Measurements from ENCODE around the gene ZBTB45.
"Not testable (repeated sequence)": the region's sequence is repeated elsewhere in the genome, so short reads cannot be mapped to it uniquely, and the experiment has no call there.

ZBTB45 gene

GRCh38 chr19:58554494-58555368, 35.1 kb upstream of the ZBTB45 start, which contains the start of gene CHMP2A:
CHMP2A (minus strand) TSS chr19:58555105; CDS start chr19:58554212, 893 bp downstream.
- no peak for DNase-seq

- no peak for DNase-seq
Observed at GRCh38 chr19:58553799-58554493, 34.3 kb upstream of the ZBTB45 start.

- DNase-seq, result no peak
Observed at GRCh38 chr19:58552655-58553054, 33.0 kb upstream of the ZBTB45 start.

- no peak for DNase-seq
Observed at GRCh38 chr19:58551577-58552471, 32.2 kb upstream of the ZBTB45 start.

GRCh38 chr19:58551123-58551497, 31.5 kb upstream of the ZBTB45 start:
- no peak for DNase-seq

- DNase-seq, result no peak
Observed at GRCh38 chr19:58550362-58551122, 30.9 kb upstream of the ZBTB45 start.

GRCh38 chr19:58549664-58550361, 30.2 kb upstream of the ZBTB45 start:
- DNase-seq, result no peak

GRCh38 chr19:58548859-58549663, 29.5 kb upstream of the ZBTB45 start:
- no peak for DNase-seq

GRCh38 chr19:58547323-58548312, 28.0 kb upstream of the ZBTB45 start:
- DNase-seq, result no peak

GRCh38 chr19:58546019-58546530, 26.5 kb upstream of the ZBTB45 start:
- no peak for DNase-seq

GRCh38 chr19:58545286-58546018, 25.8 kb upstream of the ZBTB45 start:
- DNase-seq, result no peak

GRCh38 chr19:58544591-58545285, 25.1 kb upstream of the ZBTB45 start:
- DNase-seq, result no peak

GRCh38 chr19:58543826-58544590, 24.4 kb upstream of the ZBTB45 start, which contains the start of gene TRIM28:
TRIM28 (plus strand) TSS chr19:58544064; CDS start chr19:58544758, 694 bp downstream.
- DNase-seq, result no peak

- DNase-seq, result not testable (repeated sequence)
Observed at GRCh38 chr19:58542641-58543372, 23.2 kb upstream of the ZBTB45 start.

GRCh38 chr19:58539169-58539559, 19.6 kb upstream of the ZBTB45 start:
- not testable (repeated sequence) for DNase-seq
